Measurements from ENCODE around the gene AUH. TPM values are rescaled to one million over a fixed set of nuclear protein-coding genes. Genes with fewer than 3 reads are reported as not detected.

The AUH gene
- total and polyA plus RNA-seq, 2 donors from 2014 or later, result 31.6 to 63.5 TPM

DNA sequence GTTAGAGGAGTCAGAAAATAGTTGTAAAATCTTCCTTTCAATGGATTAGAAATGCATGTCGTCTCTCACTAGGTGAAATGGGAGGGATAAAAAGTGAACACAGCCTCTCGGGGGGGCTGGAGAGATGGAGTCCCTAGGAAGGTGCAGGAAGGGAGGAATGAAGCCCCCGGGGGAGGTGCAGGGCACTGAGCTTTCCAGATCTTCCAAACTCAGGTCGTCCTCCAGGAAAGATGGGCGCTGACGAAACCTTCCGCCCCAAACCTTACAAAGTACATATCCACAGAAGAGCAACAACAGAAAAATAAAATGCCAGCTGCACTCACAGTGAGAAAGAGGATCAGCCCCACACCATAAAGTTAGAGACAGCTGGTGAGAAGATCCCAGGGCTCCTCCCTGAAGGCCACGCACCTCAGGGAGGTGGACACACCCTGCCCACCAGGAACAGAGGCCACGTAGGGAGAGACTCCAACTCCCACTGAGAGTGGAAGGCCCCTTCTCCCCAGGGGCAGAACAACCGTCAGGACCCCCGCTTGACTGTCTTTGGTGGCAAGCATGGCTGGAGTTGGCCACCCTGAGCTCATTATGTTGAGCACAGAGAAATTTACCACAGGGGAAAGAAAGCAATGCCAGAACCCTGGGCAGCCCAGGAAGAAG, 174.3 kb downstream of the AUH start:
- Histone ChIP-seq H3K4me3 (ENCODE audit: low read length in 3 of 3) (no peak overlapping the region), H3K4me1 (ENCODE audit: control insufficient read depth in 2 of 3, insufficient read depth in 2 of 3, low read depth in 1 of 3, low read length in 3 of 3) (peaks cover 4 to 13% (median 10%) of the 10 kb centered on the region in 3 donors), H3K36me3 (ENCODE audit: control insufficient read depth in 2 of 3, insufficient read depth in 3 of 3, low read length in 3 of 3) (no peaks in the 10 kb centered on the region), H3K27ac (ENCODE audit: low read depth in 2 of 2, low read length in 2 of 2) (no peak overlapping the region), H3K9ac (ENCODE audit: low read length in 3 of 3) (no peak overlapping the region), H3K9me3 (ENCODE audit: control insufficient read depth in 2 of 3, insufficient read depth in 1 of 3, low read length in 3 of 3) (no peaks in the 10 kb centered on the region), H3K27me3 (ENCODE audit: control insufficient read depth, insufficient read depth, low read length) (no peaks in the 10 kb centered on the region)
- intact Hi-C loops (cut with DNase I), result no loop called here
- DNase-seq (no peak), FAIRE-seq (no peak)
- TF ChIP-seq, protein P1, sequence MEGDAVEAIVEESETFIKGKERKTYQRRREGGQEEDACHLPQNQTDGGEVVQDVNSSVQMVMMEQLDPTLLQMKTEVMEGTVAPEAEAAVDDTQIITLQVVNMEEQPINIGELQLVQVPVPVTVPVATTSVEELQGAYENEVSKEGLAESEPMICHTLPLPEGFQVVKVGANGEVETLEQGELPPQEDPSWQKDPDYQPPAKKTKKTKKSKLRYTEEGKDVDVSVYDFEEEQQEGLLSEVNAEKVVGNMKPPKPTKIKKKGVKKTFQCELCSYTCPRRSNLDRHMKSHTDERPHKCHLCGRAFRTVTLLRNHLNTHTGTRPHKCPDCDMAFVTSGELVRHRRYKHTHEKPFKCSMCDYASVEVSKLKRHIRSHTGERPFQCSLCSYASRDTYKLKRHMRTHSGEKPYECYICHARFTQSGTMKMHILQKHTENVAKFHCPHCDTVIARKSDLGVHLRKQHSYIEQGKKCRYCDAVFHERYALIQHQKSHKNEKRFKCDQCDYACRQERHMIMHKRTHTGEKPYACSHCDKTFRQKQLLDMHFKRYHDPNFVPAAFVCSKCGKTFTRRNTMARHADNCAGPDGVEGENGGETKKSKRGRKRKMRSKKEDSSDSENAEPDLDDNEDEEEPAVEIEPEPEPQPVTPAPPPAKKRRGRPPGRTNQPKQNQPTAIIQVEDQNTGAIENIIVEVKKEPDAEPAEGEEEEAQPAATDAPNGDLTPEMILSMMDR (IDR thresholded peaks at IDR 0.05; ENCODE audit: borderline replicate concordance, extremely low read depth, insufficient read depth), result no peak

DNA sequence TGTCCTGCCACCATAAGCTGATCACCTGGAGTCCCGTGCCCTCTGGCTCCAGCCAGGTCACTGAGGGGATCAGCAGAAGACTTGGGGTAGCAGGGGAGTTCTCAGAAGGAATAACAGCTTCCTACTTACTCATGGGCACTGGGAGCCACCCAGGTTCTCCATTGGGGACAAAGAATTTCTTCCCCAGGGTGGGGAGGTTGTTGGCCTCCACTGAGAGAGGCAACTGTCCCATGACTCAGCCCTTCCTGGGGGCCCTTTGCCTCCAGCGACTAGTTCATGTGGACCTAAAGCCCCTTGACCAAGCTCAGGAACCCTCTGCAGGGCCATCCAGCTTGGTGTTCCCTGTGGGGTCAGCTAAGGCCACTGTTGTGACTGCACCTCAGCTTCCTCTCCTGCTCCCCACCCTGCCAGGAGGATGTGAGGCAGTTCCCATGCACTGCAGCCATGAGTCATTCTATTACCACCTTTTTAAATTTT, 175.0 kb downstream of the AUH start:
- intact Hi-C loops (cut with DNase I), result no loop called here
- H3K4me3 ChIP-seq (ENCODE audit: low read length in 3 of 3), result no peak overlapping the region
- H3K27ac ChIP-seq (ENCODE audit: low read depth in 2 of 2, low read length in 2 of 2), result no peak overlapping the region
- DNase-seq (no peak), FAIRE-seq (no peak)
- no peaks in the 10 kb centered on the region for H3K9me3 ChIP-seq (ENCODE audit: control insufficient read depth in 2 of 3, insufficient read depth in 1 of 3, low read length in 3 of 3)
- H3K36me3 ChIP-seq (ENCODE audit: control insufficient read depth in 2 of 3, insufficient read depth in 3 of 3, low read length in 3 of 3), result no peaks in the 10 kb centered on the region
- H3K4me1 ChIP-seq (ENCODE audit: control insufficient read depth in 2 of 3, insufficient read depth in 2 of 3, low read depth in 1 of 3, low read length in 3 of 3), result peaks cover 0 to 5% (median 2%) of the 10 kb centered on the region in 3 donors
- H3K9ac ChIP-seq (ENCODE audit: low read length in 3 of 3), result no peak overlapping the region
- no peaks in the 10 kb centered on the region for H3K27me3 ChIP-seq (ENCODE audit: control insufficient read depth, insufficient read depth, low read length)
- TF ChIP-seq, protein P1 (IDR thresholded peaks at IDR 0.05; ENCODE audit: borderline replicate concordance, extremely low read depth, insufficient read depth), result no peak

DNA sequence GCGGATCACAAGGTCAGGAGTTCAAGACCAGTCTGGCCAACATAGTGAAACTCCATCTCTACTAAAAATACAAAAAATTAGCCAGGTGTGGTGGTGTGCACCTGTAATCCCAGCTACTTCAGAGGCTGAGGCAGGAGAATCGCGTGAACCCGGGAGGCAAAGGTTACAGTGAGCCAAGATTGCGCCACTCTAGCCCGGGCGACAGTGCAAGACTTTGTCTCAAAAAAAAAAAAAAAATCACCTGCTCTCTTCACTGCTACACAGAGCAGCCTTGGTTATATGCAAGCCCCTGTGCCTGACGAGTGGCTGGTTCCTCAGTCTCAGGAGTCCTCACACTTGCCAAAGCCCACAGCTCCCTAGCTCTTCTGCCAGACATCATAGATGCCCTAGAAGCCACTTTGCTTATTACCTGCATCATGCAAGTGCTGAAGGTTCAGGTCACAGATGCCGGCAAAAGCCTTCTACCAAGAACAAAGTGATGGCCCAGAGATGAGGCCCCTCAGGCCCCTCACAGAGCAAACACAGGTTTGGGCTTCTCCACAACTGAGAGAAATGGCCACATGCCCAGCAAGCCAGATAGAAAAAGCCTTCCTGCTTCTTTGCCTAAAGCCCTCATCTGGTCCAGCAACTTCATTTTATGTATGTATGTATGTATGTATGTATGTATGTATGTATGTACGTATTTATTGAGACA, 176.4 kb downstream of the AUH start:
- no peaks in the 10 kb centered on the region for H3K9me3 ChIP-seq (ENCODE audit: control insufficient read depth in 2 of 3, insufficient read depth in 1 of 3, low read length in 3 of 3)
- no peak overlapping the region for H3K9ac ChIP-seq (ENCODE audit: low read length in 3 of 3)
- H3K36me3 ChIP-seq (ENCODE audit: control insufficient read depth in 2 of 3, insufficient read depth in 3 of 3, low read length in 3 of 3), result no peaks in the 10 kb centered on the region
- no peak overlapping the region for H3K4me3 ChIP-seq (ENCODE audit: low read length in 3 of 3)
- no peaks in the 10 kb centered on the region for H3K27me3 ChIP-seq (ENCODE audit: control insufficient read depth, insufficient read depth, low read length)
- no peak for FAIRE-seq
- no peaks in the 10 kb centered on the region for H3K4me1 ChIP-seq (ENCODE audit: control insufficient read depth in 2 of 3, insufficient read depth in 2 of 3, low read depth in 1 of 3, low read length in 3 of 3)
- H3K27ac ChIP-seq (ENCODE audit: low read depth in 2 of 2, low read length in 2 of 2), result no peak overlapping the region
- intact Hi-C loops (cut with DNase I), result no loop called here
- TF ChIP-seq, protein P1 (IDR thresholded peaks at IDR 0.05; ENCODE audit: borderline replicate concordance, extremely low read depth, insufficient read depth), result no peak
- no peak for DNase-seq

Measured in kidney (tissue), 14 donors.